ENCODE measurements around the gene PTGER3.

Gene PTGER3

DNA sequence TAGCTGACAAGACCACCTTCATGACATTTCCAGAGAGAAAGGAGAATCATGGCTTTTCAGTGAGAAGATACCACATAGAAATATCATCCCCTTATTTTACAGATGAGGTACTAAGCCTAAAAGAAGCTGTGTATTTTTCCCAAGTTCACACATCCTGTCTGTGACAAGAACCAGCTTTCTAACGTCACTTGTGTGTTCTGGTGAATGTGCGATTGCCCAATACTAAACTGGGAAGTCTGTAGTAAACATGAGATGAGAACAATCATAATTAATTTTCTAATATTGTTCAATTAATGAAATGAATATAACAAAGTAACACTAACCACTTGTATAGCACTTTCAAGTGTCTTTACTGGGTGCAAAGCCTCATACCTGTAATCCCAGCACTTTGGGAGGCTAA is 46.0 kb downstream of the PTGER3 start:
- TF ChIP-seq, protein P1, sequence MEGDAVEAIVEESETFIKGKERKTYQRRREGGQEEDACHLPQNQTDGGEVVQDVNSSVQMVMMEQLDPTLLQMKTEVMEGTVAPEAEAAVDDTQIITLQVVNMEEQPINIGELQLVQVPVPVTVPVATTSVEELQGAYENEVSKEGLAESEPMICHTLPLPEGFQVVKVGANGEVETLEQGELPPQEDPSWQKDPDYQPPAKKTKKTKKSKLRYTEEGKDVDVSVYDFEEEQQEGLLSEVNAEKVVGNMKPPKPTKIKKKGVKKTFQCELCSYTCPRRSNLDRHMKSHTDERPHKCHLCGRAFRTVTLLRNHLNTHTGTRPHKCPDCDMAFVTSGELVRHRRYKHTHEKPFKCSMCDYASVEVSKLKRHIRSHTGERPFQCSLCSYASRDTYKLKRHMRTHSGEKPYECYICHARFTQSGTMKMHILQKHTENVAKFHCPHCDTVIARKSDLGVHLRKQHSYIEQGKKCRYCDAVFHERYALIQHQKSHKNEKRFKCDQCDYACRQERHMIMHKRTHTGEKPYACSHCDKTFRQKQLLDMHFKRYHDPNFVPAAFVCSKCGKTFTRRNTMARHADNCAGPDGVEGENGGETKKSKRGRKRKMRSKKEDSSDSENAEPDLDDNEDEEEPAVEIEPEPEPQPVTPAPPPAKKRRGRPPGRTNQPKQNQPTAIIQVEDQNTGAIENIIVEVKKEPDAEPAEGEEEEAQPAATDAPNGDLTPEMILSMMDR (IDR thresholded peaks at IDR 0.05; ENCODE audit: low read depth, low read length, missing control alignments), result no peak
- DNase-seq (ENCODE audit: low read depth), result no peak
- in situ Hi-C loops (cut with HindIII; ENCODE audit: low sequenced_read_pairs), result no loop called here
- H3K4me3 ChIP-seq (ENCODE audit: low read depth, low read length), result no peak overlapping the region

DNA sequence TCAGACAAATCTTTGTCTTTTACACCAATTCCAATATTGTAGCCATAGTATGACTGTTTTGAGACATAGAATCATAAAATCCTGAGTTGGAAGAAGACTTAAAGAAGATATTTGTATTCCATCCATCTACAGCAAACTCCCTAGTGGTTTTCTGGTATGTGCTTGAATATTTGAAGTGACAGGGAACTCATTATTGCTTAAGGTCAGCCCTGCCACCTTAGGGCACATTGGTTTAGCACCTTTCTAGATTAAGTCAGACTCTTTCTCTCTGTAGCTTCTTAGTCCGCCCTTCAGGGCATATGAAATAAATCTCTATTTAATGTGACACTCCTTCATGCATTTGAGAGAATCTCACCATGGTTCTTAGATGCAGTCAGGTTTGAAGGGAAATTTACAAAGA is 49.8 kb downstream of the PTGER3 start:
- in situ Hi-C loops (cut with HindIII; ENCODE audit: low sequenced_read_pairs), result no loop called here
- TF ChIP-seq, protein P1 (IDR thresholded peaks at IDR 0.05; ENCODE audit: low read depth, low read length, missing control alignments), result no peak
- DNase-seq (ENCODE audit: low read depth), result no peak

DNA sequence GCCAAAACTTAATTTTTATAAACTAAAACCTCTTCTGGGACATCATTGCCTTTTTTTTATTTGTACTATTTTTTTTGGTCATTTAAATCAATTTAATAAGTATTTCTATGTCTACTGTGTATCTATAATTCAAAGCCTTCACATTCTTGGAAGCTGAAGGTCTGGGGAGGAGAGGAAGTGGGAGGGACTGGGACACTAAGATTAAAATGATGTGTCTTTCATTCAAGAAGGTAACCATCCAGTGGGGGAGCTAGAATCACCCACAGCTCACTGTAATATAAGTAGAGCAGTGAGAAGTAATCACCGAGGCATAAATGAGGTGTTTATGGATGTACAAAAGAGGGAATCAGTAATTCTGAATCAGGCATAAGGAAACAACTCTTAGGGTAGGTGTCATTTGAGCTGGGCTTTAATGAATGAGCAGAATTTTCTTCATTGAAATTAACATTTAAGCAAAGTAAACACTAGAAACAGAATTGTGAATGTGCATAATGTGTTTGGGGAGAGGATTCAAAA is 52.8 kb downstream of the PTGER3 start:
- TF ChIP-seq, protein P1 (IDR thresholded peaks at IDR 0.05; ENCODE audit: low read depth, low read length, missing control alignments), result no peak
- no peak overlapping the region for H3K4me3 ChIP-seq (ENCODE audit: low read depth, low read length)
- no peak for DNase-seq (ENCODE audit: low read depth)
- in situ Hi-C loops (cut with HindIII; ENCODE audit: low sequenced_read_pairs), result no loop called here

More for the DNA sequence above, 49.8 kb downstream of the PTGER3 start:
- H3K4me3 ChIP-seq (ENCODE audit: low read depth, low read length), result no peak overlapping the region

DNA sequence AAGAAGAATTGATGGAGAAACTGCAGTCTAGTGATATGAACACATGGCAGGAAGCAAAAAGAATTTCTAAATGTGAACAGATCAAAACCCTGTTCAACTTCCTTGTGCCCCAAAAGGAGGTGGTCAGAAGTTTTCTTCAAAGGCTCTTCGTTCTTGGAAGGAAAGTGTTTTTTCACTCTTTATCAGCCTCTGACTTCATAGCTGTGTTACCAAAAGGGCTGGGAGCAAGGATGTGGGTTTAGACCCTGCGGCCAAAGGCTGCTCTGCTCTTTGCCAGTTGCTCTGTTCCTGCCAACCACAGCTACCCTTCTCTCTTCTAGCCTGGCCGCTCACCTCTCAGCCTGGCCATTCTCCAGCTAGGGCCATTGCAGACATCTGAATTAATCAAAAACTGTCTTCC is 53.8 kb downstream of the PTGER3 start:
- DNase-seq (ENCODE audit: low read depth), result no peak
- in situ Hi-C loops (cut with HindIII; ENCODE audit: low sequenced_read_pairs), result no loop called here
- H3K4me3 ChIP-seq (ENCODE audit: low read depth, low read length), result no peak overlapping the region
- TF ChIP-seq, protein P1 (IDR thresholded peaks at IDR 0.05; ENCODE audit: low read depth, low read length, missing control alignments), result no peak

DNA sequence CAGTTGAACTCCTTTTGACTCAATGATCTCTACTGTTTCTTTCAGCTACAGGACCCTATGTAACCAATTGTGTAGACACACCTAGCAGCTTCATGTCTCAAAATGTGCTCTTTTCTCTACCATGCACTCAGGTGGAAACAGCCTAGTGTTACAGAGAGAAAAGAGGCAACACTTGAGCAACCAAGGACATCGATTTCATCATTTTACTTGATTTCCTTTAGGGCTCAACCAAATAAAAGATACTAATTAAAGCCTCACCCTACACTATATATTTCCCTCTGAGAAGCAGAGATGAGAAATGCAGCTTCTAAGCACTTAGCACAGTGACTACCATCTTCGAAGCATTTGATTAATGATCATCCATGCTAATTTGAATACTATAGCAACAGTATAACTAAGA is 55.1 kb downstream of the PTGER3 start:
- TF ChIP-seq, protein P1 (IDR thresholded peaks at IDR 0.05; ENCODE audit: low read depth, low read length, missing control alignments), result no peak
- in situ Hi-C loops (cut with HindIII; ENCODE audit: low sequenced_read_pairs), result no loop called here
- no peak overlapping the region for H3K4me3 ChIP-seq (ENCODE audit: low read depth, low read length)
- no peak for DNase-seq (ENCODE audit: low read depth)

DNA sequence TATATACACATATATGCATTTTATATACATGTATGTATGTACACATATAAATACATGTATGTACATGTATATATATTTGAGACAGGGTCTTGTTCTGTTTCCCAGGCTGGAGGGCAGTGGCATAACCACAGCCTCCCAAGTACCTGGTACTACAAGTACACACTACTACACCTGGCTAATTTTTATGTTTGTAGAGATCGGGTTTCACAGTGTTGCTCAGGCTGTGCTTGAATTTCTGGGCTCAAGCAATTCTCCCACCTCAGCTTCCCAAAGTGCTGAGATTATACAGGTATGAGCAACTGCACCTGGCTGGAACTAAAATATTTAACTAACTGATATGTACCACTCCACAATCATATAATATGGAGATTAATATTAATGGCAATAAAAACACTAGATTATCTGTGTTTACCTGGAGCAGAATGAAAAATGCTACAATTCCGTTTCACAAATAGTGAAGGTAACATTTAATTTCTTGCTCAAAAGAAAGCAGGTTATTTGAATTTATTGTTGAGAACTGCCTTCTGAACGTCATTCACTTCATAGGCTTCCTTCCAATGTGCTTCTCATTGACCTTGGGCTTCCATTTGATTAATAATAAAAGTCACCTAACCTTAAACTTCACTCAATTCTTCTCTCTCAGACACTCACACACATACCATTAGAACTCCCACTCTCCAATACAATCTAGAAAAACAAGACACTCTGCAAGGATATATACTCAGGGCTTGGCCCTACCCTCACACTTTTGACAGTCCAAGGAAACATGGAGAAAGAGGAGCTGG is 57.0 kb downstream of the PTGER3 start:
- TF ChIP-seq, protein P1 (IDR thresholded peaks at IDR 0.05; ENCODE audit: low read depth, low read length, missing control alignments), result no peak
- no peak overlapping the region for H3K4me3 ChIP-seq (ENCODE audit: low read depth, low read length)
- in situ Hi-C loops (cut with HindIII; ENCODE audit: low sequenced_read_pairs), result no loop called here
- no peak for DNase-seq (ENCODE audit: low read depth)

Data from astrocyte of the cerebellum (primary cell).